Activated T-cell treated with anti-CD3 and anti-CD28 coated beads for 24 hours (primary cell): Measurements from ENCODE around the gene ABHD16B.
"Not testable (repeated sequence)": the region's sequence is repeated elsewhere in the genome, so short reads cannot be mapped to it uniquely, and the experiment has no call there.

Experiments
- DNase-seq: peaks from one replicate; pipeline ENCODE4 v3.0.0-alpha.2; 2020; ENCODE audit warnings: low read depth

The ABHD16B gene

GRCh38 chr20:63835021-63835858 lies 26.1 kb upstream of the ABHD16B start:
- no peak for DNase-seq

GRCh38 chr20:63836458-63837344 lies 24.6 kb upstream of the ABHD16B start:
- no peak for DNase-seq

GRCh38 chr20:63837479-63837878 lies 23.8 kb upstream of the ABHD16B start:
- no peak for DNase-seq

- no peak for DNase-seq
Observed at GRCh38 chr20:63839620-63840019, 21.7 kb upstream of the ABHD16B start.

GRCh38 chr20:63840405-63840828 lies 20.9 kb upstream of the ABHD16B start:
- no peak for DNase-seq

GRCh38 chr20:63842258-63842657 lies 19.0 kb upstream of the ABHD16B start:
- DNase-seq, result no peak

- no peak for DNase-seq
Observed at GRCh38 chr20:63843222-63843621, 18.1 kb upstream of the ABHD16B start.

- DNase-seq, result no peak
Observed at GRCh38 chr20:63843778-63844177, 17.5 kb upstream of the ABHD16B start.

GRCh38 chr20:63844511-63844991 lies 16.7 kb upstream of the ABHD16B start:
- DNase-seq, result no peak

- DNase-seq, result no peak
Observed at GRCh38 chr20:63846128-63846771, 15.0 kb upstream of the ABHD16B start.

GRCh38 chr20:63846888-63847236 lies 14.4 kb upstream of the ABHD16B start:
- DNase-seq, result no peak

- DNase-seq, result no peak
Observed at GRCh38 chr20:63847237-63848002, 13.9 kb upstream of the ABHD16B start.

GRCh38 chr20:63848003-63848911 lies 13.0 kb upstream of the ABHD16B start:
- DNase-seq, result no peak

- peak; percentile 51 for DNase-seq
Observed at GRCh38 chr20:63850689-63851547, 10.4 kb upstream of the ABHD16B start.

- DNase-seq, result not testable (repeated sequence)
Observed at GRCh38 chr20:63851548-63851943, 9.8 kb upstream of the ABHD16B start.

- not testable (repeated sequence) for DNase-seq
Observed at GRCh38 chr20:63853733-63854068, 7.6 kb upstream of the ABHD16B start.

GRCh38 chr20:63854069-63854765 lies 7.1 kb upstream of the ABHD16B start:
- DNase-seq, result no peak

- DNase-seq, result no peak
Observed at GRCh38 chr20:63854766-63855362, 6.4 kb upstream of the ABHD16B start.
